MCF 10A (cell line): ENCODE results near the gene DNMT3B. TPM values are rescaled to one million over a fixed set of nuclear protein-coding genes. Genes with fewer than 3 reads are reported as not detected.

ENCODE experiments used
- BruUV-seq: library from RNA; stranded (reverse); fragments of 400-500 nt; replicated peaks from 2 replicates; lab custom pipeline; 2021; lab: Mats Ljungman, UMichigan
- CTCF ChIA-PET: fragments of 300-600 bp; sonication (Branson Sonifier 250); formaldehyde crosslinking; extraction: SDS; loops from one replicate; lab custom pipeline; 2021; ENCODE audit warnings: antibody characterized with exemption, inconsistent platforms; lab: Yijun Ruan, JAX
- POLR2A ChIA-PET: fragments of 300-600, 350-650 bp; sonication (Branson Sonifier 250); formaldehyde crosslinking; extraction: SDS; loops from one replicate; lab custom pipeline; 2020; ENCODE audit warnings: antibody characterized with exemption, inconsistent platforms; lab: Yijun Ruan, JAX
- DNase-seq: peaks from one replicate; pipeline ENCODE4 v3.0.0-alpha.2; 2018; ENCODE audit not compliant: unreplicated experiment
- H3K27ac Mint-ChIP-seq: one replicate; pipeline ENCODE4 v1.8.0; 2022; ENCODE audit warnings: mild to moderate bottlenecking, low read depth, mixed read lengths; ENCODE audit not compliant: unreplicated experiment
- H3K27me3 Mint-ChIP-seq: one replicate; pipeline ENCODE4 v1.8.0; 2022; ENCODE audit warnings: mixed read lengths; ENCODE audit not compliant: insufficient read depth, unreplicated experiment
- H3K36me3 Mint-ChIP-seq: one replicate; pipeline ENCODE4 v1.8.0; 2022; ENCODE audit warnings: mild to moderate bottlenecking, moderate library complexity, mixed read lengths; ENCODE audit not compliant: insufficient read depth, unreplicated experiment
- H3K4me1 Mint-ChIP-seq: one replicate; pipeline ENCODE4 v1.8.0; 2022; ENCODE audit warnings: mixed read lengths; ENCODE audit not compliant: insufficient read depth, unreplicated experiment
- H3K4me3 Mint-ChIP-seq: one replicate; pipeline ENCODE4 v1.8.0; 2022; ENCODE audit warnings: mild to moderate bottlenecking, moderate library complexity, mixed read lengths; ENCODE audit not compliant: unreplicated experiment
- H3K9me3 Mint-ChIP-seq: one replicate; pipeline ENCODE4 v1.8.0; 2022; ENCODE audit warnings: mixed read lengths; ENCODE audit not compliant: unreplicated experiment
- intact Hi-C: fragments of 100-400 bp; cut with micrococcal nuclease; formaldehyde crosslinking; loops from 2 replicates; pipeline ENCODE4 v1.14.1; 2022
- total RNA-seq: library from RNA; stranded (reverse); gene quantifications from 2 replicates; pipeline ENCODE4 v1.2.3, GENCODE V29; 2022
- TF ChIP-seq, protein P1 (sequence below): fragments of 200-600 bp; IDR thresholded peaks from one replicate; pipeline ENCODE4 v1.8.0; 2022; ENCODE audit warnings: antibody characterized with exemption, mild to moderate bottlenecking; ENCODE audit not compliant: unreplicated experiment

DNMT3B gene
- total RNA-seq, 1 experiment from 2014 or later, result 1.3 TPM

DNA sequence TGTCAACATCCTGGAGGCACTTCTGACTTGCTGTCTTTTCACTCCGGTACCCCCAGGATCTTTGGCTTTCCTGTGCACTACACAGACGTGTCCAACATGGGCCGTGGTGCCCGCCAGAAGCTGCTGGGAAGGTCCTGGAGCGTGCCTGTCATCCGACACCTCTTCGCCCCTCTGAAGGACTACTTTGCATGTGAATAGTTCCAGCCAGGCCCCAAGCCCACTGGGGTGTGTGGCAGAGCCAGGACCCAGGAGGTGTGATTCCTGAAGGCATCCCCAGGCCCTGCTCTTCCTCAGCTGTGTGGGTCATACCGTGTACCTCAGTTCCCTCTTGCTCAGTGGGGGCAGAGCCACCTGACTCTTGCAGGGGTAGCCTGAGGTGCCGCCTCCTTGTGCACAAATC, 45.5 kb downstream of the DNMT3B start:
- BruUV-seq, result no TSS peak
- H3K27ac Mint-ChIP-seq, result no peak overlapping the region
- no peak overlapping the region for H3K4me3 Mint-ChIP-seq
- H3K4me1 Mint-ChIP-seq, result peaks cover 6% of the 10 kb centered on the region
- TF ChIP-seq, protein P1, sequence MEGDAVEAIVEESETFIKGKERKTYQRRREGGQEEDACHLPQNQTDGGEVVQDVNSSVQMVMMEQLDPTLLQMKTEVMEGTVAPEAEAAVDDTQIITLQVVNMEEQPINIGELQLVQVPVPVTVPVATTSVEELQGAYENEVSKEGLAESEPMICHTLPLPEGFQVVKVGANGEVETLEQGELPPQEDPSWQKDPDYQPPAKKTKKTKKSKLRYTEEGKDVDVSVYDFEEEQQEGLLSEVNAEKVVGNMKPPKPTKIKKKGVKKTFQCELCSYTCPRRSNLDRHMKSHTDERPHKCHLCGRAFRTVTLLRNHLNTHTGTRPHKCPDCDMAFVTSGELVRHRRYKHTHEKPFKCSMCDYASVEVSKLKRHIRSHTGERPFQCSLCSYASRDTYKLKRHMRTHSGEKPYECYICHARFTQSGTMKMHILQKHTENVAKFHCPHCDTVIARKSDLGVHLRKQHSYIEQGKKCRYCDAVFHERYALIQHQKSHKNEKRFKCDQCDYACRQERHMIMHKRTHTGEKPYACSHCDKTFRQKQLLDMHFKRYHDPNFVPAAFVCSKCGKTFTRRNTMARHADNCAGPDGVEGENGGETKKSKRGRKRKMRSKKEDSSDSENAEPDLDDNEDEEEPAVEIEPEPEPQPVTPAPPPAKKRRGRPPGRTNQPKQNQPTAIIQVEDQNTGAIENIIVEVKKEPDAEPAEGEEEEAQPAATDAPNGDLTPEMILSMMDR, result no peak
- peaks cover 6% of the 10 kb centered on the region for H3K36me3 Mint-ChIP-seq
- no peaks in the 10 kb centered on the region for H3K27me3 Mint-ChIP-seq
- POLR2A ChIA-PET, result no interaction called here
- CTCF ChIA-PET, result interaction anchor here (2.6 kb wide), 1 partner anchor 31 kb away, joined by 7 read pairs; no protein-coding TSS in a partner anchor
- no peak for DNase-seq
- no peaks in the 10 kb centered on the region for H3K9me3 Mint-ChIP-seq
- intact Hi-C loops, result no loop called here

DNA sequence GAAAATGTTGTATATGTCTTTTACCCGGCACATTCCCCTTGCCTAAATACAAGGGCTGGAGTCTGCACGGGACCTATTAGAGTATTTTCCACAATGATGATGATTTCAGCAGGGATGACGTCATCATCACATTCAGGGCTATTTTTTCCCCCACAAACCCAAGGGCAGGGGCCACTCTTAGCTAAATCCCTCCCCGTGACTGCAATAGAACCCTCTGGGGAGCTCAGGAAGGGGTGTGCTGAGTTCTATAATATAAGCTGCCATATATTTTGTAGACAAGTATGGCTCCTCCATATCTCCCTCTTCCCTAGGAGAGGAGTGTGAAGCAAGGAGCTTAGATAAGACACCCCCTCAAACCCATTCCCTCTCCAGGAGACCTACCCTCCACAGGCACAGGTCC, 46.3 kb downstream of the DNMT3B start:
- TF ChIP-seq, protein P1, result no peak
- Mint-ChIP-seq H3K9me3 (no peaks in the 10 kb centered on the region), H3K27me3 (no peaks in the 10 kb centered on the region), H3K4me1 (peaks cover 6% of the 10 kb centered on the region), H3K27ac (no peak overlapping the region), H3K36me3 (peaks cover 6% of the 10 kb centered on the region), H3K4me3 (no peak overlapping the region)
- ChIA-PET CTCF (interaction anchor here (0.6 to 2.6 kb wide), 6 partner anchors 9 to 1321 kb away, joined by 3 to 9 read pairs (median 4); no protein-coding TSS in a partner anchor), POLR2A (interaction anchor here (1.0 to 1.3 kb wide), 2 partner anchors 12 to 16 kb away, joined by 3 to 4 read pairs; partner anchors contain the start of gene MAPRE1)
- intact Hi-C loops, result no loop called here
- no peak for DNase-seq
- no TSS peak for BruUV-seq

DNA sequence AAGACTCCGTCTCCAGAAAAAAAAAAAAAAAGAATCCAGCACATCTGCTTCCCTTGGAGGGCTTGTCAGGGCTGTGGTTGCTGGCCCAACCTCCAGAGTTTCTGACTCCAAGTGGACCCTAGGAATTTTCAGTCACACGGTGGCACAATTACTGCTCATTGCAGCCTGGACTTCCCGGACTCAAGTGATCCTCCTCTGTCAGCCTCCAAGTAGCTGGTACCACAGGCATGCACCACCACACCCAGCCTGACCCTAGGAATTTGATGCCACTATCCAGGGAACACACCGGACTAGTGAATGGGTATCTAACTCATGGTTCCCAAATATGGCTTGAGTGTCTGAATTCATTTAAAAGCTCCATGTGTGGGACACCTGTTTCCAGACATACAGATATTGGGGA, 47.7 kb downstream of the DNMT3B start:
- H3K36me3 Mint-ChIP-seq, result peaks cover 6% of the 10 kb centered on the region
- BruUV-seq, result no TSS peak
- no peak for DNase-seq
- H3K4me3 Mint-ChIP-seq, result no peak overlapping the region
- POLR2A ChIA-PET, result interaction anchor here (0.9 kb wide), 1 partner anchor 680 kb away, joined by 3 read pairs; the partner anchor contains the start of gene CBFA2T2
- H3K27ac Mint-ChIP-seq, result no peak overlapping the region
- no peaks in the 10 kb centered on the region for H3K9me3 Mint-ChIP-seq
- no peaks in the 10 kb centered on the region for H3K27me3 Mint-ChIP-seq
- CTCF ChIA-PET, result interaction anchor here (0.7 to 2.6 kb wide), 4 partner anchors 8 to 33 kb away, joined by 4 to 9 read pairs (median 7); no protein-coding TSS in a partner anchor
- TF ChIP-seq, protein P1, result no peak
- intact Hi-C loops, result no loop called here
- peaks cover 6% of the 10 kb centered on the region for H3K4me1 Mint-ChIP-seq

DNA sequence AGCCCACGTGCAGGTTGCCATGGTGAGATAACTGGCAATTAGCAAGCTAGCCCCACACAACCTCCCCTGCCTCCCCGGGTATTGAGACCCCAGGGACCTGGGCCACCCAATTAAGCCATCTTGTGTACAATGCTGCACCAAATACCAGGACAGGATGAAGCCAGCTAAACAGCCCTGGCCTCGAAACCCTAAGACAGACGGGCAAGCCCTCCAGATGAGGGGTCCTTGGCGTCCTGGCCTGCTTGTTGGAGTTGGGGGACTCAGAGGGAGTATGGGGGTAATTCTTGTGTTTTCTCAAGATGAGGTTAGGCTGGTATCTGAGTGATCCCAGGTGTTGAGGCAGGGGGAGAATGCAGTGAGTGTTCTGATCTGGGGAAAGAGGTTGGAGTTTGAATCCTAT, 48.8 kb downstream of the DNMT3B start:
- H3K4me1 Mint-ChIP-seq, result peaks cover 3% of the 10 kb centered on the region
- BruUV-seq, result no TSS peak
- CTCF ChIA-PET, result interaction anchor here (0.7 to 1.2 kb wide), 3 partner anchors 16 to 90 kb away, joined by 3 to 7 read pairs (median 4); no protein-coding TSS in a partner anchor
- DNase-seq, result no peak
- H3K27me3 Mint-ChIP-seq, result no peaks in the 10 kb centered on the region
- intact Hi-C loops, result no loop called here
- TF ChIP-seq, protein P1, result no peak
- H3K27ac Mint-ChIP-seq, result no peak overlapping the region
- no peak overlapping the region for H3K4me3 Mint-ChIP-seq
- H3K36me3 Mint-ChIP-seq, result peaks cover 4% of the 10 kb centered on the region
- POLR2A ChIA-PET, result interaction anchor here (0.9 kb wide), 1 partner anchor 679 kb away, joined by 3 read pairs; the partner anchor contains the start of gene CBFA2T2
- H3K9me3 Mint-ChIP-seq, result no peaks in the 10 kb centered on the region
